Endothelial cell of umbilical vein (primary cell): ENCODE results near the gene KDM4B. TPM values are rescaled to one million over a fixed set of nuclear protein-coding genes. Genes with fewer than 3 reads are reported as not detected.

Experiments used
- BruUV-seq: library from RNA; stranded (reverse); fragments of 400-500 nt; replicated peaks from 2 replicates; lab custom pipeline; 2021; lab: Mats Ljungman, UMichigan
- CTCF ChIA-PET: fragments of 300-600, 350-600 bp; sonication (Branson Sonifier 250); formaldehyde crosslinking; loops from one replicate; lab custom pipeline; 2021; ENCODE audit warnings: antibody characterized with exemption, inconsistent platforms; lab: Charles Lee
- POLR2A ChIA-PET: fragments of 300-600, 350-600 bp; sonication (Branson Sonifier 250); formaldehyde crosslinking; loops from one replicate; lab custom pipeline; 2021; ENCODE audit warnings: antibody characterized with exemption, inconsistent platforms; lab: Charles Lee
- DNase-seq: peaks from one replicate; pipeline ENCODE4 v3.0.0-alpha.2; 2011; ENCODE audit warnings: low read depth, low spot score
- FAIRE-seq: peaks from 2 replicates; lab custom pipeline; 2011; peaks lifted over from hg19 to GRCh38; lab: Jason Lieb, UNC
- H2AFZ ChIP-seq: 2 replicates; pipeline ENCODE4 v1.6.0; 2012; ENCODE audit warnings: low read depth, low read length, control low read depth, inconsistent platforms
- H3K27ac ChIP-seq: 2 replicates; pipeline ENCODE4 v1.5.1; 2011; ENCODE audit warnings: low read depth, mild to moderate bottlenecking, control low read depth, low read length, moderate library complexity; ENCODE audit not compliant: insufficient read depth
- H3K27me3 ChIP-seq, 2 experiments: 2 replicates each; pipeline versions ENCODE4 v1.6.0 to v1.6.1; 2011; ENCODE audit warnings: low read length in 2 of 2, mixed read lengths in 1 of 2; ENCODE audit not compliant: control insufficient read depth in 2 of 2, insufficient read depth in 2 of 2
- H3K36me3 ChIP-seq, 2 experiments: 2 replicates in 1 of 2; 3 replicates in 1 of 2; pipeline ENCODE4 v1.5.1; 2011; ENCODE audit warnings: low read length in 2 of 2, mild to moderate bottlenecking in 1 of 2, moderate library complexity in 1 of 2; ENCODE audit not compliant: control insufficient read depth in 2 of 2, insufficient read depth in 2 of 2; ENCODE audit errors: extremely low read depth in 1 of 2
- H3K4me1 ChIP-seq: 3 replicates; pipeline ENCODE4 v1.5.1; 2011; ENCODE audit warnings: mild to moderate bottlenecking, low read length; ENCODE audit not compliant: control insufficient read depth, insufficient read depth; ENCODE audit errors: extremely low read depth
- H3K4me2 ChIP-seq: 2 replicates; pipeline ENCODE4 v1.6.1; 2011; ENCODE audit warnings: low read length, control low read depth, mixed read lengths; ENCODE audit not compliant: insufficient read depth
- H3K4me3 ChIP-seq, 3 experiments: fragments of 200-600 bp in 1 of 3; sonication (generic), shearing (Covaris generic) in 1 of 3; replicated peaks in 1 of 3; 2 replicates each; pipeline ENCODE4 v1.5.1; 2011 to 2016; ENCODE audit warnings: control low read depth in 3 of 3, low read length in 3 of 3, mild to moderate bottlenecking in 2 of 3, inconsistent platforms in 1 of 3, low read depth in 1 of 3, moderate library complexity in 1 of 3; ENCODE audit not compliant: insufficient read depth in 1 of 3
- H3K79me2 ChIP-seq: 2 replicates; pipeline ENCODE4 v1.6.0; 2012; ENCODE audit warnings: low read length, inconsistent platforms; ENCODE audit not compliant: control insufficient read depth, insufficient read depth
- H3K9ac ChIP-seq: replicated peaks from 2 replicates; pipeline ENCODE3; 2011; ENCODE audit warnings: low read length, control low read depth; ENCODE audit not compliant: insufficient read depth; ENCODE audit errors: extremely low read depth
- H3K9me1 ChIP-seq: replicated peaks from 3 replicates; pipeline ENCODE4 v1.6.0; 2011; ENCODE audit warnings: mild to moderate bottlenecking, low read length; ENCODE audit not compliant: control insufficient read depth, insufficient read depth; ENCODE audit errors: extremely low read depth
- H3K9me3 ChIP-seq: replicated peaks from 2 replicates; pipeline ENCODE4 v1.5.1; 2012; ENCODE audit warnings: low read length, inconsistent platforms; ENCODE audit not compliant: control insufficient read depth, insufficient read depth
- H4K20me1 ChIP-seq: replicated peaks from 2 replicates; pipeline ENCODE3; 2011; ENCODE audit warnings: mild to moderate bottlenecking, low read length; ENCODE audit not compliant: control insufficient read depth, insufficient read depth; ENCODE audit errors: extremely low read depth
- EZH2 ChIP-seq: IDR thresholded peaks from 2 replicates; pipeline ENCODE4 v1.6.1; 2012; ENCODE audit warnings: borderline replicate concordance, low read depth, mild to moderate bottlenecking, moderate library complexity, low read length, inconsistent platforms; ENCODE audit not compliant: severe bottlenecking
- FOS ChIP-seq: IDR thresholded peaks from 2 replicates; pipeline ENCODE4 v1.6.1; 2011; ENCODE audit warnings: mild to moderate bottlenecking, low read length, moderate library complexity, borderline replicate concordance; ENCODE audit not compliant: insufficient read depth
- GATA2 ChIP-seq: IDR thresholded peaks from 2 replicates; pipeline ENCODE4 v1.7.0; 2011; ENCODE audit warnings: low read depth, mild to moderate bottlenecking, moderate library complexity, mixed read lengths, low read length; ENCODE audit not compliant: insufficient read length, insufficient read depth
- JUN ChIP-seq: IDR thresholded peaks from 2 replicates; pipeline ENCODE4 v1.6.1; 2011; ENCODE audit warnings: borderline replicate concordance, low read depth; ENCODE audit not compliant: insufficient read length, insufficient read depth
- MYC ChIP-seq: IDR thresholded peaks from one replicate; pipeline ENCODE4 v1.6.1; 2011; ENCODE audit warnings: mild to moderate bottlenecking, low read depth, low read length
- POLR2A ChIP-seq: IDR thresholded peaks from 2 replicates; pipeline ENCODE4 v1.6.1; 2012; ENCODE audit warnings: low read depth, mild to moderate bottlenecking, control low read depth, low read length
- POLR2AphosphoS5 ChIP-seq: IDR thresholded peaks from 2 replicates; pipeline ENCODE4 v1.6.1; 2012; ENCODE audit warnings: low read depth, mild to moderate bottlenecking, control low read depth, low read length, moderate library complexity; ENCODE audit not compliant: insufficient read depth
- dilution Hi-C: fragments of 300-500 bp; cut with MboI; formaldehyde crosslinking; loops from one replicate; pipeline ENCODE4 v1.15.0; 2019; ENCODE audit warnings: low sequenced_read_pairs; ENCODE audit not compliant: extremely low pct_ligation_motif_present
- intact Hi-C: fragments of 100-400 bp; cut with micrococcal nuclease; formaldehyde crosslinking; loops from one replicate; pipeline ENCODE4 v1.10.0; 2022
- polyA plus RNA-seq, 4 experiments: library from polyadenylated mRNA; depleted of rRNA in 3 of 4; stranded (reverse) in 3 of 4; unstranded in 1 of 4; fragments of >200 nt; gene quantifications; 2 replicates each; pipeline versions ENCODE4 v1.2.1 to v1.2.3, GENCODE V29; 2011 to 2012; ENCODE audit warnings: missing spikeins in 1 of 4
- total RNA-seq: library from RNA; stranded (reverse); gene quantifications from 2 replicates; pipeline ENCODE4 v1.2.3, GENCODE V29; 2021
- TF ChIP-seq, protein P1 (sequence below), 2 donors: IDR thresholded peaks; 1 replicate in 1 of 2; 2 replicates in 1 of 2; pipeline ENCODE4 v1.5.1; 2011; ENCODE audit warnings: low read length in 2 of 2, mild to moderate bottlenecking in 2 of 2, moderate library complexity in 2 of 2, control low read depth in 1 of 2, inconsistent platforms in 1 of 2, low read depth in 1 of 2; ENCODE audit not compliant: insufficient read depth in 1 of 2; ENCODE audit errors: extremely low read depth in 1 of 2
- TF ChIP-seq, protein P2 (sequence below): IDR thresholded peaks from 2 replicates; pipeline ENCODE4 v1.6.1; 2011; ENCODE audit not compliant: insufficient read depth, insufficient read length

The KDM4B gene
- total and polyA plus RNA-seq, 2 donors (not counting 3 experiments of a cell fraction or from before 2014, with no cell fraction given): 12.4 to 37.2 TPM

DNA sequence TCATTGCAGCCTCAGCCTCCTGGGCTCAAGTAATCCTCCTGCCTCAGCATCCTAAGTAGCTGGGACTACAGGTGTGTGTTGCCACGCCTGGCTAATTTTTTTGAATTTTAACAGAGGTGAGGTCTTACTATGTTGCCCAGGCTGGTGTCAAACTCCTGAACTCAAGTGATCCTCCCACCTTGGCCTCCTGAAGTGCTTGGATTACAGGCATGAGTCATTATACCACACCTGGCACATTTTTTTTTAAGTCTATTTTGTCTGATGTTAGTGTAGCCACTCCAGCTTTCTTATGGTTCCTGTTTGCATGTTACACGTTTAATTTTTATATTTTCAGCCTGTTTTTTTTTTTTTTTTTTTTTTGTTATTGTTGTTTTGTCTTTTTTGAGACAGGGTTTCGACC is 24.8 kb downstream of the KDM4B start:
- no peak overlapping the region for H3K27ac ChIP-seq
- H3K4me2 ChIP-seq: no peak overlapping the region
- no peaks in the 10 kb centered on the region for H3K9me1 ChIP-seq
- POLR2A ChIA-PET: no interaction called here
- H3K9ac ChIP-seq: no peak overlapping the region
- intact Hi-C loops: no loop called here
- no peaks in the 10 kb centered on the region for H3K27me3 ChIP-seq
- no peaks in the 10 kb centered on the region for H3K36me3 ChIP-seq
- BruUV-seq: no TSS peak
- peaks cover 42% of the 10 kb centered on the region for H3K79me2 ChIP-seq
- no peaks in the 10 kb centered on the region for H3K9me3 ChIP-seq
- DNase-seq: no peak
- peak; percentile 70 for FAIRE-seq
- TF ChIP-seq GATA2 (no peak), EZH2 (no peak), POLR2AphosphoS5 (no peak), MYC (no peak), JUN (no peak), FOS (no peak), POLR2A (no peak)
- TF ChIP-seq, protein P1, sequence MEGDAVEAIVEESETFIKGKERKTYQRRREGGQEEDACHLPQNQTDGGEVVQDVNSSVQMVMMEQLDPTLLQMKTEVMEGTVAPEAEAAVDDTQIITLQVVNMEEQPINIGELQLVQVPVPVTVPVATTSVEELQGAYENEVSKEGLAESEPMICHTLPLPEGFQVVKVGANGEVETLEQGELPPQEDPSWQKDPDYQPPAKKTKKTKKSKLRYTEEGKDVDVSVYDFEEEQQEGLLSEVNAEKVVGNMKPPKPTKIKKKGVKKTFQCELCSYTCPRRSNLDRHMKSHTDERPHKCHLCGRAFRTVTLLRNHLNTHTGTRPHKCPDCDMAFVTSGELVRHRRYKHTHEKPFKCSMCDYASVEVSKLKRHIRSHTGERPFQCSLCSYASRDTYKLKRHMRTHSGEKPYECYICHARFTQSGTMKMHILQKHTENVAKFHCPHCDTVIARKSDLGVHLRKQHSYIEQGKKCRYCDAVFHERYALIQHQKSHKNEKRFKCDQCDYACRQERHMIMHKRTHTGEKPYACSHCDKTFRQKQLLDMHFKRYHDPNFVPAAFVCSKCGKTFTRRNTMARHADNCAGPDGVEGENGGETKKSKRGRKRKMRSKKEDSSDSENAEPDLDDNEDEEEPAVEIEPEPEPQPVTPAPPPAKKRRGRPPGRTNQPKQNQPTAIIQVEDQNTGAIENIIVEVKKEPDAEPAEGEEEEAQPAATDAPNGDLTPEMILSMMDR (IDR thresholded peaks at IDR 0.05; ENCODE audit: extremely low read depth in 1 of 2, insufficient read depth in 1 of 2, low read depth in 1 of 2, low read length in 2 of 2): no peak
- TF ChIP-seq, protein P2, sequence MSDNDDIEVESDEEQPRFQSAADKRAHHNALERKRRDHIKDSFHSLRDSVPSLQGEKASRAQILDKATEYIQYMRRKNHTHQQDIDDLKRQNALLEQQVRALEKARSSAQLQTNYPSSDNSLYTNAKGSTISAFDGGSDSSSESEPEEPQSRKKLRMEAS: no peak
- dilution Hi-C loops: no loop called here
- H2AFZ ChIP-seq: no peak overlapping the region
- H4K20me1 ChIP-seq: peaks cover 7% of the 10 kb centered on the region
- CTCF ChIA-PET: no interaction called here
- H3K4me1 ChIP-seq: no peaks in the 10 kb centered on the region
- no peak overlapping the region for H3K4me3 ChIP-seq
